Endometrial microvascular endothelial cells (primary cell): ENCODE data around the gene NANOGP8. TPM values are rescaled to one million over a fixed set of nuclear protein-coding genes. Genes with fewer than 3 reads are reported as not detected.

Source experiments
- in situ Hi-C: cut with HindIII; loops from 2 replicates; pipeline ENCODE4 v1.10.0; 2017; ENCODE audit warnings: low sequenced_read_pairs, low pct_unique_long_range_greater_than_20kb; ENCODE audit errors: inconsistent ontology term
- total RNA-seq: library from RNA; depleted of rRNA; stranded (reverse); fragments of >200 nt; gene quantifications from one replicate; pipeline ENCODE4 v1.2.3, GENCODE V29; 2015; ENCODE audit errors: inconsistent ontology term

Gene NANOGP8
- total RNA-seq, 1 donor from 2014 or later: not detected

DNA sequence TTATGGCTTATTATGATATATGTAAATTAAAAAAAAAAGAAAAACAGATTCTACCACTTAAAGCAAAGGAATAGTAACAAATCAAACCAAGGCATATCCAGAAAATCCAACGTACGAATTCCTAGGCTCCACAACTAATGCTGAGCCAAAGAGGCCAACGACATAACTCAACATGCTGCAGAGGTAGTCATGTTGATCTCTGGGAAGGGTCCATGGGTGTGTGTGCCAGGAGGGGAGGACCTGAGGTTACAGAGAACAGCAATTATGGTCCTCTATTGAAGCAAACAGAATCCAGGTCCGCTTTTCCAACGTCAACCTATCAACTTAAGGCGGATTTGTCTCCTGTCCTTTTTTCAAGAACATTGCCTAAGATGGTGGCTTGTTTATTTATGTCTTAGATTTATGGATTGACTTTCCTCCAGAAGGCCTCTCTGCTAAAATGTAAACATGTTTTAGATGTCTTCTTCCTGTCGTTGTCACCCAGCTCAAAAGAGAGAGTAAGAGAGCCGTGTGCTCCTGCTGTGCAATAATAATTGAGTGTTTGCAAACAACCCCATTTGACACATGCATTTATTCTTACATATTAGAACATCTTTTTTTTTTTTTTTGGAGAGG, 20.4 kb downstream of the NANOGP8 start:
- in situ Hi-C loops: no loop called here

DNA sequence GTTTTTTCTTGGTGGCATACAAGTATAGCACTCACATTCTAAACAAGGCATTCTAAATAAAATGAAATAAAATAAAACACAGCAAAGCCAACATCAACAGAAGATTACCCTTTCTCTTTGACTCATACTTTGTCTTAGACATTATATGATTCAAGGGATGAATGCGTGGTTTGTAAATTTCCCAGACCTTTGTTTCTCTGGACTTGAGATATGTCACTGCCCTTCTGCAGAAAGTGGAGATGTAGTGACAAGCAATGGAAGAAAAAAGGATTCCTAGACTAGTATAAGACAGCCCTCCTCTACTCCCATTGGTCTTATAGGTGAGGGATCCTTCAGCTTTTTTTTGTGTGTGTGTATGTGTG, 22.4 kb downstream of the NANOGP8 start:
- in situ Hi-C loops: no loop called here

DNA sequence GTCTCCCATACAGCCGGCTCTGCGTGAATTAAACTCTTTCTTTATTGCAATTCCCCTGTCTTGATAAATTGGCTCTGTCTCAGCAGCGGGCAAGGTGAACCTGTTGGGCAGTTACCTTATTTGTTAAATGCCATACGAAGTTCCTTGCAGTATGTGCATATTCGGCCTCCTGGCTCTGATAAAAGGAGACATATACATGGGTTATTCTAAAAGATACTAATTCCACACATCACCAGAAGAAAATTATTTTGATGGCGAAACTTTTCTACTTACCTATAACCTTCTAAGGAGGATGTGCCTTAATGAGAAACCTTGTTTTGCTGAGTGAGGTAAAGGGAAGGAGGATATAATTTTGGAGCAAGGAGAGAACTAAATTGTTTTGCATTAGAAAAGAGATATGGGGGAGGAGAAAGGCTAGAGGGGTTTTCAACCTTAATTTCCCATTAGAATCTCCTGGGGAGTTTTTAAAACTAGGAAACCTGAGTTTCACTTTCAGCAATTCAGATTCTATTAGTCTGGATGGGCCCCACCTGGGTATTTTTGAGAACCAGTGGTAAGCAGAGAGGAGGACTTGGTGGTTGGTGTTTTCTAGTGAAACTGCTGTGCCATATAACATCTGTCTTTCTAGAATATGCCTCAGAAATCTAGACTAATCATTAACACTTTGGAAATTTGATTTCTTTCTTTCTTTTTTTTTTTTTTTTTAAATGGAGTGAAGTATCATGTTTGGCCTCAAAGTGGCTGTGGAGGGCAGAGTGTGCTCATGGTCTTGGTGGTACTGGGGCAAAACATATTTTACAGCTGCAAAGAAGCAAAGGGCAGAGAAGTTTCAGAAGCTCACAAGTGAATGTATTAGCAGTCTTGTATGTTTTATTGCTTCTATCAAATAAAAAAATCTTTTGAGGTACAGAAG, 23.0 kb downstream of the NANOGP8 start:
- in situ Hi-C loops: no loop called here

DNA sequence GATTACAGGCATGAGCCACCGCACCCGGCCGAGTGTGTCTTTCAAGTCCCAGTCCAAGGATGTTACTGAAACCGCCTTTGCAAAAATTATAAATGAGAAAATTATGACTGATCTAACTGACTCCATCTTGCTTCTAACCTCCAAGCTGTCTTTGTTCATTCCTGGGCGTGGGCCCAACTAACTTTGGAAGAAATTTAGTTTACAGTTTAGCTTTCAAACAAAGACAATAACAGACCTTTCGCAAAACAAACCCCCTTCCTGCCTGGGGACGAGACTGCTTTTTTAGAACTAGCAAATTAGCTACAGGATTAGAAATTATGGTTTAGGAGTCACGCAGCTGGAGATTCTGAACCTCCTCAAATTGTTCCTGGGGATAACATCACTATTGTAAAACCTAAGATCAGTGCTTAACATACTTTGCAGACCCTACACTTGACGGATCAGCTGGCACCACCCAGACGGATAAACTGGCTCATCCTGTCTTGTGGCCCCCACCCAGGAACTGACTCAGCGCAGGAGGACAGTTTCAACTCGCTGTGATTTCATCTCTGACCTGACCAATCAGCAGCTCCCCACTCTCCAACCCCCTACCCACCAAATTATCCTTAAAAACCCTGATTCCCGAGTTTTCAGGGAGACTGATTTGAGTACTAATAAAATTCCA, 23.8 kb downstream of the NANOGP8 start:
- in situ Hi-C loops: no loop called here

DNA sequence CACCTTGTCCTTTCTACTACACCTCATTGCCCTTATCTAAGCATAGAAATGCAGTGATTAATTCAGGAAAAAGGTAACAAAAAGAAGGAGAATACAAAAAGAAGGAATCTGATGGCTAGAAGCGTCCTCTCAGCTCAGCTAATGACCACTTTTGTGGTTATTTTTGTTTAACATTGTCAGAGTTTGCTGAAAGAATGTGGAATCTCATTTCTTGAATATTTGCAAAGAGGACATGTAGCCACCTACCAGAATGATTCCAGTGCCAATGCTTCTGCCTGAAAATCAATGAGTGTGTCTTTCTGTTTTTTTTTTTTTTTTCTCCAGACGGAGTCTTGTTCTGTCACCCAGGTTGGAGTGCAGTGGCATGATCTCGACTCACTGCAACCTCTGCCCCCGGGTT, 24.5 kb downstream of the NANOGP8 start:
- in situ Hi-C loops: no loop called here

DNA sequence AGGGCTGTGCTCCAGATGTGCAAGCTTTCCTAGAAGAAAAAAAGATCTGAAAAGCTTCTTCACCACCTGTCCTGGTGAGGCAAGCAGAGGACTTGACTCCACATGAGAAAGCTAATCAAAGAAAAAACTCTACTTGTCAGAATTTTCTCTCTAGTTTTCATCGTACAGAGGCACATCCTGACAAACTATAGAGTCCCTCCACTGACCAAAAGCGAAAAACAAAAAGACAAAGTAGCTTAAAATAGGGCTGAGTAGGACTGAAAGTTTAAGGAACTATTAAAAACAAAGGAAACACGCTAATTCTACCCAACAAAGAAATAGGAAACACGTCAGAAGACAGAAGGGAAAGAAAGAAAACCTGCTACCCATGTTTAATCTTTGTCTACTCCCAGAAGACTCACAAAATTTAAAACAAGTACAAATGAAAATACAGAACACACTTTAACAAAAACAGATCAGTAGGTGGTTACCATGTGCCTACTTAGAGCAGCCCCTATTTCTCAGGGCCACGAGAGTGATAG, 26.5 kb downstream of the NANOGP8 start:
- in situ Hi-C loops: no loop called here

DNA sequence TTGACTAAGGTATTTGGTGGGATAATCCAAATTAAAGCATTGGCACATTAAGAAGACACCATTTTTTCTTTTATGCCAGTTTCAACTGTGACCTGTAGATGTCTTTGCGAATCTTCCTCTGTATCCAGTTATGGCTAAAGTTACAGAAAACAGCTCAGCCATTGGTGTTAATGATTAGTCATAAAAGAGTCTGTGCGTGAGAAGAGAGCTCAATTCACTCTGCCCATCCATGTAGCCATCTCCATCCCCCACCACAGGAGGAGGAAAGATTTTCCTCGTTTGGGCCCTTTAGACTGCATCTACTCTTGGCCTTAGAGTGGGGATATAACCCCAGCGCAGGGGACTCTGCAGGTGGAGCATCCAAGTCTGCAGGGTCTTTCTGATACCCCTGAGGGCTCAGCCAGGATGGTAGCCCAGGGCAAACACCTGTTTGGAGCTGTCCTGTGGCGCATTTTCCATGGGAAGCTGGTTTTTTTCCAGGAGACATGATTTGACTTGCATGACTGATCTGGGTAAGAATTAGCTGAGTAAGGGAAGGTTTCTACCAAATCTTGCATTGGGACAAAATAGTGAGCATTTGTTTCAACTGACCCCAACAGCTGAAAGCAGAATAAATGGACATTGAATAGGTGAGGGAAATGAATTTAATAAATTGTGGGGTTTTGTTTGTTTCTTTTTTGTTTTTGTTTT, 29.5 kb downstream of the NANOGP8 start:
- in situ Hi-C loops: no loop called here

DNA sequence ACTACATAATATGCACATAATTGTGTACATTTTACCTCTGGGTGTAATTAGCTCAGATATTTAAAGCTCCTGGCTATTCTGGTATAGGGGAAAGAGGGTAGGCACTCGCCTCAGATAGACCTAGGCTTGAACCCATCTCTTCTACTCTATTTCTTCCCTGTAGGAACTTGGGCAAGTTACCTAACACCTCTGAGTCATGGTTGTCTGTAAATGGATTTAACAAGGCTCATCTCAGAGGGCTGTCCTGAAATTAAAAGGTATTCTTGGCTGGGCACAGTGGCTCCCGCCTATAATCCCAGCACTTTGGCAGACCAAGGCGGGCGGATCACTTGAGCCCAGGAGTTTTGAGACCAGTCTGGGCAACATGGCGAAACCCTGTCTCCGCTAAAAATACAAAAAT, 30.7 kb downstream of the NANOGP8 start:
- in situ Hi-C loops: no loop called here

DNA sequence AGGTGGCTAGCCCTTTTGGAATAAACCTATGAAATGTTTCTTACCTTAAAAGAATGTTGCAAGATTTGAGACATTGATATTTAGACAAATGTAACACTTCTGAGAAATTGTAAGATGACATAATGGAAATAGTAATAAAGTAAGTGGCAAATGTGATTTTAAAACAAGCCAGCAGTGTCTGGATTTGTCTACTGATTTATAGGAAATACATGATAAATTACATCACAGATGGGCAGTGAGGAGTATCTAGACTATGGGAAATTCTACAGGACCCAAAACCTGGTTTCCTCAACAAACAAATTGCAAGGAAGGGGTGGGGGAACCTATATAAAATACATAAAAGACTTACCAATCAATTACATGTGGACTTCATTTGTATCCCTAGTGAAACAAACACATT, 37.1 kb downstream of the NANOGP8 start:
- in situ Hi-C loops: no loop called here

DNA sequence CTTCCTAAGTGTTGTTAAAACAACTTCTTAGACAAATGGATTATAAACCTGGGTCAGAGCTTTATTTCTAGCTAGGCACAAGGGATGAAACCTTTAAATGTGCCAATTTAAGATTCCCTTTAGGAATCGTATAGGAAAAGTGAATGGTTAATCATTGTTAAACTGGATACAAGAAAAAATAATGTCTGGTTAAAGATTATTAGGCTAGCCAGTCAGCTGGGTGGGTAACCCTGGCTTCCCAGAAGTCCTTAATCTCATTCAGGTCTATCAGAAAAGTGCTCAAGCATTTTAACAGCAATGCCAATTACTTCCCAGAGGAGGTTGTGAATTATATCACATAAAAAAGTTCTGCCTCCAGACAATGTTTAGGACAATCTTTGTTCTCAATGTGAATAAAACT, 37.6 kb downstream of the NANOGP8 start:
- in situ Hi-C loops: no loop called here

DNA sequence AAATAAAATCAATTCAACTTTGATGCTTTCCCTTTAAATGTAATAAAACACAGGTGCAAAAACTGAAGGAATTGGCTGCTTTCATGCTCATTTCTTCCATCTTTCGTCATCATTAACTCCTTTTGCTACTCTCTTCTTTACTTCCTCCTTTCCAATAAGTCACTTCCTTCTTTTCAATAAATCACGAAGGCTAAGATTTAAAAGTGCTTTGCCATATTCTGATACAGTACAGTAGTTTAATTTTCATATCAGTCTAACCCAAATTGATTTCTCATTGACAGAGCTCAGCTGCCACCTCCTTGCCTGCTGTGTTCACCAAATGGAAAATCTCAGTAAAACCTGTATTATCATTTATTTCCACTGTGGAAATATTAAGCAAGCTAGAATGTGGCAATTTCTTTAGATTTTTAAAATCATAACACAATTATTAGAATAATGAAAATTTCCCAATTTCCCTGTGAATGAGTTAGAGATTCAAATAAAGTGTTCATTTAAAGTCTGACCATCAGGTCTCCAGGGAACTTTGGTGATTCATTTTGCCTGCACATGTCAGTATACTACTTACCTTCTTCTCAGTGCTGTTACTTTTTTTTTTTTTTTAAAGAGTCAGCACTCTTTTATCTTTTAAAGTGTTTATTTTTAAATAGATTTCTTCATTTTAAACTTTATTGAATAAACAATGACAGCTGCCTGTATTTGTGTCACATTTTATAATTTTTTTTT, 41.6 kb downstream of the NANOGP8 start:
- in situ Hi-C loops: no loop called here

DNA sequence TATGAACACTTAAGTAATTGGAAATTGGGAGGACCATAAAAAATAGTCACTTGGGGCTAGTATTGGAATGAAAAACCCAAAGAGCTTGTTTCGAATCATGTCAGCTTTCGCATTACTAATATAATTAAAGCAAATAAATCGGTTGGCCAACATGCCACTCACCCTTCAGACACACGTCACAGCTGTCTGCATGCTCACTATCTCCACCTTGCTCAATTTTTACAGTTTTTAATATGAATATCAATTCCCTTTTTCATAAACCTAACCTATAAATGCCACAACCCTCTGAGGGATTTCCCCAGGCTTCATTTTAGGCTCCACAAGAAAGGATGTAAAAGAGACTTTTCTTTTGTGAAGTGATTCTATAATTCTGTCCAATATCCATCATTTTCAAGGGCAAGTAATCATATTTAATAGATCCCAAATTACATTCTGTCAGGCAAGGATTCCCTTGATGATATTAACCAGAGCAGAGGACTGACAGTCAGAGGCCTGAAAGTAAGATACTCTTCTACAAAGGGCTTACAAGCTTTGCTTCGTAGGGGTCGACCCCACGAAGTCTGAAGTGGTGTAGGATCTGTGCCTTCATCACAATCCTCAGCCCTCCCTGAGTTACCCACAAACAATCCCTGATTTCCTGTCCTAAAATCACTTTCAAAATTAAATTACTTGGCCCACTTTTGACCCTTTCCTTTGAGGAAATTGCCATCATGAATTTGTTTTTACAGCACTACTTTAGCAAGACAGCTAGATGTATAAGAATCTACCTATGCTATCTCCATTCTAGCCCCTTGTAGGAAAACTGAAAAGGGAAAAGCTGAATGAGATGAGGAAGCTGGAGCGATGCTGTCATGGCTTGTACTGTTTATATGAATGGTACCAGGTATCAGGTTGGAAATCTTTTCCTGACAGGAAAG, 44.5 kb downstream of the NANOGP8 start:
- in situ Hi-C loops: no loop called here

DNA sequence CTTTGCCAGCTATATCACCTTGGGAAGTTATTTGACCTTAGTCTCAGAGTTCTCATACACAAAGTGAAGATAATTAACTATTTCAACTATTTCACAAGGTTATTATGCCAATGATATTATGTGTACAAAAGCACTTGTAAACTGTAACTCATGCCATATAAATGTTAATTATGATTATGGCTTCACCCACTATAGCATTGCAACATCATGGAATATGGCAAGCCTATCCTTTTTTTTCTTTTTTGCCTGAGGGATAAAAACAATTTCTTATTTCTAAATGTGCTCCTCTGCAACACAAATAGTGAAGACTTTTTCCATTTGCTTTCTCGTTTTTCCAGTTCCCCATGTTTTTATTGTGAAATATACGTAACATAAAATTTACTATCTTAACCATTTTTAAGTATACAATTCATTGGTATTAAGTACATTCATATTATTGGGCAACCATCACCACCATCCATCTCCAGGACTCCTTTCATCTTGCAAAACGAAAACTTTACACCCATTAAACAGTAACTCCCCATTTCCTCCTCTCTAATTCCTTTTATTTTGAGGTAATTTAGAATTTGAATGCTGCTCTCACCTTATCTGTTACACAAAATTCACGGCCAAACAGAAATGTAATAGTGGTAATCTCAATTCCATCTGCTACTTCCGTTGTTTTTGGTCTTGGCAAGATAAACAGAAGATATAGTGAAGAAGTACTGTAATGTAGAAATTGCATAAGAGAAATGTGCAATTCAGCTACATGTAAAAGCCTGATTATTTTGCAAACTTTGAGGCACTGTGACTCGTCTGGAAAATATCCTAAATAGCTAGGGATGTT, 46.3 kb downstream of the NANOGP8 start:
- in situ Hi-C loops: no loop called here
